ENCODE measurements around the gene TP53I11.

The TP53I11 gene

DNA sequence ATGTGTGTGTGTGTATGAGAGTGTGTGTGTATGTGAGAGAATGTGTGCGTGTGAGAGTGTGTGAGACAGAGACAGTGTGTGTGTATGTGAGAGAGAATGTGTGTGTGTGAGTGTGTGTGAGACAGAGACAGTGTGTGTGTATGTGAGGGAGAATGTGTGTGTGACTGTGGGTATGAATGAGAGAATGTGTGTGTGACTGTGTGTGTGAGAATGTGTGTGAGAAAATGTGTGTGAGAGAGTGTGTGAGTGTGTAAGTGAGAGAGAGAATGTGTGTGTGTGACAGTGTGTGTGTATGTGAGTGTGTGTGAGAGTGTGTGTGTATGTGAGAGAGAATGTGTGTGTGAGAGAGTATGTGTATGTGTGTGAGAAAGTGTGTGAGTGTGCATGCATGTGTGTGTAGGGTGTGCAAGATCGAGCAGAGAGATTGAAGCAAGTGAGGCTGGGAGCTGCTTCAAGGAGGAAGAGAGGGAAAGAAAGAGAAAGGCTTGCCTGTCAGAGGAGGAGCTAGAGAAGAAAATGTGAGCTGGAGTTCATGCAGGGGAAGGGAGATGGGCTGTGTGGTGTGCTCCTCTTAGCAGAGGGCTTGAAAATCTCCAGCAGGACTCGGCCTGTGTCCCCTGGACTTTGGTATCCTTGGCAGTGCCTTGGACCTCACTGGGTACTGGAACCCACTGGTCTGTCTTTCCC lies 27.7 kb upstream of the TP53I11 start:
- no peak for FAIRE-seq

DNA sequence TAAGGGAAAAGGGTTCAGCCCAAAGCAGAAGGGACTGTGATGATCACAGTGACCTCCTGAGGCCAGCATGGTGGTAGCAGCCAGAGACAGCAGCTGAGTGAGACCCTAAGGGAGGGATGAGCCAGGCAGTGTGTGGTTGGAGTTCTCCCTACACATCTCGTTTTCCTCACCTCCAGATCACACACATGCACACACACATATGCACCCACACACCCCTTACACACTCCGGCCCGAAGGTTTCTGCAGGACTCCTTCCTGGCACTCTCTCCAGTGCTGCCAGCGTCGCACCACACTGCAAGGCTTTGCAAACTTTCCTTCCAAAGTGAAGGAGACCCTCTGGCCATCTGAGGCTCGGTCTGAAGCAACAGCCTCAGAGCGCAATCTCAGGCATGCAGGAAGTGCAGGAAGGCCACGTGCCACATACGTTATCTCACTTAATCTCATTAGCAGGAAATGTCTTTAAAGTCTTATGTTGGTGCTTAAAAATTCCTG lies 26.9 kb upstream of the TP53I11 start:
- no peak for FAIRE-seq

DNA sequence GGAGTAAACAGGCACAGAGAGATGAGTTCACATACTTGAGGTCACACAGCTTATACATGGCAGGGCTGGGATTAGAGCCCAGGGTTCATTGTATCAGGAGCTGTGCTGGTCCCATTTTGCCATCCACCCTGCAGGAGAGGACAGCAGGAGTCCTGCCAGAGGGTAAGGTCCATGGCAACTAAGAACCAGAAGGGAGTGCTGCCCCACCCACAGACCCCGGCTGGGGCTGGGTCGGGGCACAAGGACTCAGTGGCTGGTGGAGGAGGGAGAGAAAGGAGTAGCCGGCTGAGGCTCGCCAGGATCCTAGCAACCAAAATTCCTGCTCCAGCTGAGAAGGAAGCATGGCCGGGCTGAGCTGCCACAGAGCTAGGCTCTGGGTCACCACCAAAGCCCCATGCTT lies 25.9 kb upstream of the TP53I11 start:
- no peak for FAIRE-seq

DNA sequence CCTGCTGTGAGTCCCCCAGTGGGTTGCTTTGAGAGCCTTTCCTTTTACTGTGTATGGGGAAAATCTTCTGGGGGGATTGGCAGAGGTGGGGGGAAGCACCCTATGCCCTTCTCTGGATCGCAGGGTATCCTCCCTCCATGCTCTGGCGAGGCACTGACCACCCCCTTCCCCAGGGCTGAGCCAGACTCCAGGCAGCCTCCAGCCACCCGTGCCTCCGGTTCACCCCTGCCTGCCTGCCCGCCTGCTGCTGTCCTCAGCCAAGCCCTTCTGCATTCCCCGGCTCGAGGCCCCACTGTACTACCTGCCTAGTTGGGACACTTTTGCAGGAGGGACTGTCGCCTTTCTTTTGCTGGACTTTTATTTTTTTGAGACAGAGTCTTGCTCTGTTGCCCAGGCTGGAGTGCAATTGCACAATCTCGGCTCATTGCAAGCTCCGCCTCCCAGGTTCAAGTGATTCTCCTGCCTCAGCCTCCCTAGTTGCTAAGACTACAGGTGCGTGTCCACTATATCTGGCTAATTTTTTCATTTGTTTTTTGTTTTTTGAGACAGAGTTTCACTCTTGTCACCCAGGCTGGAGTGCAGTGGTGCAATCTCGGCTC lies 23.8 kb upstream of the TP53I11 start:
- FAIRE-seq, result no peak

DNA sequence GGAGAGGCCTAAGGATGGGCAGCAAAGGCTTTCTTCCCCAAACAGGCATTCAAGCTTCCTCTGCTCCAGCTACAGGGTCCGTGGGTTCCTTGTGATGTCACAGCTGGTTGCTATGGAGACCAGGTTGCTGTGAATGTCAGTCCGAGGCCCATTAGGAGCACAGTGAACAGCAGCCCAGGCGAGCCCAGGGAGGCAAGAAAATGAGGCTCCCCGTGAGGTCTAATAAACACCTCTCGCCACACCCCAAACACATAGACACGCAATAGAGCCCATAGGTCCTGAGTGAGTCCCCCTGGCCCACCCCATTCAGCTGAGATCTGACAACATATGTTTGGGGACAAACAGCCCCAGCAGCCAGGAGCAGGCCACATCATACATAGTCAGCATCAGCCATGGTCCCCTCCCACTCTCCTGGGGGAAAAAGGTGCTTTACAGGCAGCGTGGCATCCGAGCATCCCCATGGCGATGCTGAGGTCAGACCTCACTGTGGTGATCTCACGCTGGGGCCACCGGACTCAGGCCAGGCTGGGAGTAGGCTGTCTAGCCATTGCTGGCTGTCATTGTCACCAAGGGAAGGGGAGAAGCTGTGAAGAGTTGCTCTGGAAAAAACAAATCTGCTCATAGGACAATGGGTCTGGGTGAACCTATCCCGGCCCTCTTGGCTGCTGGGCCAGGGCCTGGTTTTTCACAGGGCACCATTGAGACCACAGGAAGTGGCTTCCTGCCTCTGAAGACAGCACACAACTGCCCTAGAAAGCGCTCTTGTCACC lies 23.1 kb upstream of the TP53I11 start:
- FAIRE-seq, result no peak

DNA sequence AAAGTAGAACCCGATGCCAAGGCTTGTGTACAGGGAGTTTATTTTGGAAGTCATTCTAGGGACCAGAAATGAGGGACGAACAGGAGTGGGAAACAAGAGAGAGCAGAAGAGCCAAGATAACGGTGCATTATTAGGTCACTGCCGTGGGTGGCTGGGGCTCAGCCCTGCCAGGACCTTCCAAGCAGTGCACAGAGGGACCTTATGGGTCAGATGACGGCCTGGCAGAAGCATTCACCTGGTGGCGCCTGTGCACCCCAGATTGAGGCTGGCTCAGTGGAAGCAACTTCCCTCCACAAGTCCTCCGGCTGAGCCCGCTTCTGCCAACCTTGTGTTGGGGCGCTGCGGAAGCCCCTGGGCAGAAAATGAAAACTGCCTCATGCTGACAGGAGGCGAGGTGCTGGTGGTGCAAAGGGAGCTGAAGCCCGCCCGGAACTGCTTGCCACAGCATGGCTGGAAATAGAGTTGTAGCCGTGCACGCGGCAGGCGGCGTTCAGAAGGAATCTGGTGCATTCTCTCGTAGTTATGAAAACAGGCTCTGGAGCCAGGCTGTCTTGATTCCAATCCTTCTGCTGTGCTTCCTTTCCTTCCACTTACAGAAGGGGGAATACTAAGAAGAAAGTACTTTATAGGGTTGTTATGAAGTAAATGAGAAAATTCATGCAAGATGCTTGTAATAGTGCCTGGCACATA lies 22.2 kb upstream of the TP53I11 start:
- no peak for FAIRE-seq

DNA sequence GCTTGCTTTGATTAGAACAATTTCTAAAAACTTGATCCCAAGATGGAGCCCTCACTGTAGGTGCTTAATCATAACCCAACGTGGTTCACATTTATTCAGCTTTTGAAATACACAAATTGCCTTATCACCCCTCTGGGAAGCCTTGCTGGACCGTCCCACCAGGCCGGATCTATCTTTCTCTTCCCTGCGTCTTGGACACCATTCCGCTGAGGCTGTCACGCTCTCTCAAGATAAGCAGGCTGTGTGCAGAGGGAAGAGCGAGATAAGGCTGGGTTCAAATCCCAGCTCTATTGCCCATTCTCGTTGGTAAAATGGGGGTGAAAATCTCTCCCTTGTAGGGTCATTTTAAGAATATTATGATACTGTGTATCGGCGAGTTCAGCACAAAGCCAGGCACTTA lies 20.5 kb upstream of the TP53I11 start:
- no peak for FAIRE-seq

DNA sequence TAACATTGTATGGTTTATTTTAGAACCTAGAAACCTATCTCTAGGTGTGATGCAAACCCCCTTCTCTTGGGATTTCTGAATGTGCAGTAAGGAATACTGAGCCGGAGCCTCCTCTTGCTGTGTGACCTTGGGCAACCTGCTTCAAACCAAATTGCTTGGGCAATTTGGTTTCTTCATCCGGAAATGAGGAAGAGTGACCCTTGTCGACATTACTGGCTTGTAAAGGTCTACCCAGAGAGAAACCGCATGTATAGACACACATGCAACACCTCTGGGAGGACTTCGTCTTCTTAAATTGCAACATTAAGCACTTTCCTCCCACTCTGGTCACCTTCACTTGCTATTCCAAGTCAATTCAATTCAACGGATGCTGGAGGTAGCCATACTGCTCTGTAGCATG lies 19.6 kb upstream of the TP53I11 start:
- no peak for FAIRE-seq

DNA sequence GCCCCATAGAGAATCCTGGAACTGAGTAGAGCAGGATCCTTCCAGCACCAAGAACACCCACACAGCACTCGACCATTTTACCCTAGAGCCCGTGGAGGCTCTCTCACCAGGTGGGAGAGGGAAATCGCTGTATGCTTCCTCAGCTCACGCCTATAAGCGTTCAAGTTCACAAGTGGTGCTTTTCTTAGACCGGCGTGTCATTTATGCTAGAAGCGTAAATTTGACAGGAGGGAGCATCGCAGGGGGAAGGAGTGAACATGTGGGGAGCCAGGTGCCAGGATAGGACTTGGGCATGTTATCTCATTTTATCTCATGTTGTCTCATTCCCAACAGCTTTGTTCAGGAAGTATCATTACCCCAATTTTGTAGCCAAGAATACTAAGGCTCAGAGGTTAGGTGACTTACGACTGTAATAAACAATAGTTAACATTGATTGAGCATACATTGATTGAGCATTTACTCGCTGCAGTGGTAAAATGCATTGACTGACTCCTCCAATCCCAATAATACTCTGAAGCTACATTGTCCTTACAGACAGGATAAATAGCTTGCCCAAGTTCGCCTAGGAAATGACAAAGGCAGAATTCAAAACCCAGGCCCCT lies 19.1 kb upstream of the TP53I11 start:
- no peak for FAIRE-seq

DNA sequence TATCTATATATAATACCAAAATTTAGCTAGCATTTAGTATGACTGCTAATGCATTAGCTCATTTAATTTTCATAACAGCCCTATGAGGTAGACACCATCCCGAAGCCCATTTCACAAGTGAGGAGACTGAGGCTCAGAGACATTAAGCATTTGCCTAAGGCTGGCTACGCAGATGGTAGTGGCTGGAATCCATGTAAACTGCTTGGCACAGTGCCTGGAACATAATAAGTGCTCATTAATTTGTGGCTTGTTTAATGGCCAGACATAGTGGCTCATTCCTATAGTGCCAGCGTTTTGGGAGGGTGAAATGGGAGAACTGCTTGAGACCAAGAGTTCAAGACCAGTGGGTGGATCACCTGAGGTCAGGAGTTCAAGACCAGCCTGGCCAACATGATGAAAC lies 17.8 kb upstream of the TP53I11 start:
- no peak for FAIRE-seq

DNA sequence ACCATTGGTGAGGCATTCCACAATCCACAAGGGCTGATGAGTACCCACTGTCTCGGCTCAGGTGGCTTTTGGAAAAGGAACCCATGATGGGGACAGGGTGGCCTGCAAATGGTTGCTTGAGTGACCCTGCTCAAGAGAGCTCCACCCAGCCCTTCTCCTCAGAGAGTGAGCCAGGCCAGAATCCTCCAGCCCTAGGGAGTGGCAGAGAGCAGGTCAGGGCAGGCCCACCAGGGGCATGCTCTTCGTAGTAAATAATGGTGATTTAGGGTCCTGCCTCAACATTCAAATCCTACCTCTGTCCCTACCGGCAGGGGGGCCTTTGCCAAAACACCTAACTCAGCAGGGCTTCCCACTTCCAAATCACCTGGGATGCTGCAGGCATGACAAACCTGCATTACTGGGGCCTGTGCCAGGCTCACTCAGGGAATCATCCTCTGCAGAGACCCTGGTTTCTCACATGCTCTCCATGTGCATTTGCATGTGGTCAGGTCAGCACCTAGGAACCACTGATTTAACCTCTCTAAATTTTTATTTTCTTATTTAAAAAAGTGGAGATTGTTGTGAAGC lies 17.3 kb upstream of the TP53I11 start:
- no peak for FAIRE-seq

DNA sequence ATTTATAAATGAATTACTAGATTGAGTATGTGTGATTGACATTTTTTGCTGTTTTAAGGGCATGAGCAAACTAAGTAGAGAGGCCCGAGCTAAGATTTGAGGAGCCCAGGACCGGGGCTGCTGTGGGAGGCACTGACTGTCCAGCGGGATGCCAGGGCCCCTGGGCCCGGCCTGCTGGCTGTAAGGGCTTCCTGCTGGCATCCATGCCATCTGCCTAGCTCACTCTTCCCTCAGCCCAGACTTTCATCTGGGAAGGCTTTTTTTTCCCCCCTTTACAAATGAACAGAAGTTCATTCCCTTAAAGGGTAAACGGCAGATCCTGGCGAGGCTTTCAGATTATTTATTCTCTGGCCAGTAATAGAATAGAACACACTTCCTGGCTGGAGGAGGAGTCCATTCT lies 16.0 kb upstream of the TP53I11 start:
- no peak for FAIRE-seq

DNA sequence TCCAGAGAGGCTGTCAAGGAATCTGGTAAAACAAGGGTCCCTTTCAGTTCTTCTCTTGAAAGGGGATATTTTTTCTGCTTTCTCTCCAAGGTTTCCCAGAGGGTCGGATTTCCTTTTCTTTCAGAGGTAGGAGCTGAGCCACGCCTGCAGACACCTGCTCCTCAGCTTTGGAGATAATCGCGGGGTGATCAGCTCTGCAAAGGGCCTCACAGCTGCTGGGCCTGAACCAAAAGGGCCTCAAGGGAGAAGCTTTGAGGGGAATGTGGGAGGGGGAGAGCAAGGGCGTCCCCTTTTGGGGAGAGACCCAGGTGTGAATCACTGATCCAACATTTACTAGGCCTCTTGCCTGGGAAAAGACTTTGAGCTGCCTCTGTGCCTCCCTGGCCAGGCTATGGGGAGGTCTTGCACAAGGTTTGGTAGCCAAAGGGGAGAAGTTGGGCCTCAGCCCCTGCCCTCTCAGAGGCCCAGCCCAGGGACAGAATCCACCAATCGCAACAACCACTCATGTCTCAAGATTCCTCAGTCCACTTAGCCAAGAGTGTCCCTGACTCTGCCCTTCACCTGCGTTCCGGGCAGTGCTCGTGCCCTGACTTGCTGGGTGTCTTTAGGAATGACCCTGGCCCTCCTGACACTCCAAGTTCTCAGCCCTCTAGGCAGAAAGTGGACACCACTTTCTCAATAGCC lies 14.0 kb upstream of the TP53I11 start:
- FAIRE-seq, result no peak

DNA sequence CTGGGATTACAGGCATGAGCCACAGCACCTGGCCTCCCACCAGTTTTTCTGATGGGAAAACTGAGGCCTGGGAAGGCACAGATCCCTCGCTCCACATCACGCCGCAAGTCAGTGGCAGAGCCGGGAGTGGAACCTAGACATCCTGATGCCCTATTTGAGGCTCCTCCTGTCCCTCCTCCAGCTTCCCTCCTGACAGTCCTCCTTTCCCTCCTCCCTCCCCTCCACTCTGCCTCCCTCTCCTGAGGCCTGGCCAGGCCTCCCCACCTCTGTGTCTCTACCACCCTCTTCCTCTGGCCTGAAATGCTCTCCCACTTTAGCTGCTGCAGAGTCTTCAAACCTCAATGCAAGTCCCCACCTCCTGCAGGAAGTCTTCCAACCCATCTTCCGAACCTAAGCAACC lies 13.3 kb upstream of the TP53I11 start:
- no peak for FAIRE-seq

DNA sequence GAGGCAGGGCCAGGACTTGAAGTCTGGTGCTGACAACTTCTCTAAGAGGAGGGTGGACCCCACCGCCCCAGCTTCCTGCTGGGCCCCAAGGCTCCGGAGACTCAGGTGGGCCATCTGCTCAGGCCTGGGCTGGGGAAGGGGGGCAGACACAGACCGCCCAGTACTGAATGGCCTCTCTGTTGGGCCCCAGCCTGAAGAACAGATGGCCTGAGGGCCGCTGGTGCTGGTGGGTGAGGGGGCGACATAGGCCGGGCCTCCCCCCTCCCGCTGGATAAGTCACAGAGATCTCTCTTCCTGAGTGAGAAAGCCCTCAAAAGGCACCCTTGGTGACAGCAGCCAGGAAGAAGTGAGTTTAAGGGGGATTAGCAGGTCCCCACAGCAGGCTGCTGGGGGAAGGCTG lies 12.5 kb upstream of the TP53I11 start:
- no peak for FAIRE-seq

DNA sequence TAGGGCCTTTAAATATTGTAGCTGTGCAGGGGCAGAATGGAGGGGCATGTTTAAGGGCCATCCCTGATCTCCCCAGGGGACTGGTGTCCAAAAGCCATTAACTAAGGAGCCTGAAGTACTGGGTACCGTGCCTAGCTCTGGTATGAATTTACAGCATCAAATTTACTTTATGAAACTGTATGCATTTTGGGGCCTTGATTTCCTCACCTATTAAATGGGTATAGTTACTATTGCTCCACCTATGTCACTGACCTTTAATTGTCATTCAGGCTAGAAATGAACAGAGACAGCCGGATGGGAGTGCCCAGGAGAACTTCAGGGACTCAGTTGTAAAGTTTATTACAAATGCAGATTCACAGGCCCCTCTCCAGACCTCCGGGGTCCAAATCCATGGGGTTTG lies 11.8 kb upstream of the TP53I11 start:
- no peak for FAIRE-seq

DNA sequence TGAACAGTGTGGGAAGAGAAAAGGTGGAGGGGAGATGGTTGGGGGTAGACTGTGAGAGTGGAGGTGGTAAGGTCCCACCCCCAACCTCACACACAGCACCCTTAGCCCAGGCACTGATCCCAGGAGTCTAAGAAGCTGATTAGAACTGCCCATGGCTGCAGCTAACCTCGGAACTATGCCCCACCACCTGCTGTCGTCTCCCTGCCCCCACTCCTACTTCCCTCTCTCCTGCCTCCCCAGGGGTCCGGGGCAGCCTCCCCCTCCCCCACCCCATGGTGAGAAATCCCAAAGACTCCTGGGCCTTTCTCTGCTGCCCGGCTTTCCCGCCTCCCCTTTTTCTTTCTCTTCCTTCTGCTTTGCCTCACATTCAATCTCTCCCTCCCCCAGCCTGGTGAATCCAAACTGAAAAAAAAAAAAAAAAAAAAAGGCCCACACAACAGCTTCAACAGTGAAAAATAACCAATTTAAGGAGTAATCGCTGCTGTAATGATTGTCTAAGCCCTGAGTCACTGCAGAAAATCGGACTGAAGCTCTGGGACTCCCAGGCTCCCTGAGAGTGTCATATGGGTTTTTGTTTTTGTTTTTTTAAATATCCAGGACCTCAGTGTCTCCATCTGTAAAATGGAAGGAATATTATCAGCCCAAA lies 9.6 kb upstream of the TP53I11 start:
- FAIRE-seq, result no peak

DNA sequence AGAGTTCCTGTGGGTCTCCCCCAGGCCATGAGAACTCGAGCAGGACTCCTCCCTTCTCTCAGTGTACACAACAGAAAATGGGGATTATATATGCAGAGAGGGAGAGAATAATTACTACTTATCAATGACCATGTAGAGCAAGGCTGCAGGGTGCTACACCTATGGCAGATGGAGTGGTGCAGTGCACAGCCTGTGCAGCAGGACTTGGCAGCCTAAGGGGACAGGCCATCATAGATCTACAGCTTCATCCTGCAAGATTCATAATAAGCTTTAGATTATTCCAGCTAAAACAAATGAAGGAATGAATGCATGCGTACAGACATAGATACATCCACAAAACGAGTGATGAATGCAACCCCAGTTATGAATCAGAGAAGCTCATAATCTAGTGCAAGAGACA lies 8.4 kb upstream of the TP53I11 start:
- no peak for FAIRE-seq

DNA sequence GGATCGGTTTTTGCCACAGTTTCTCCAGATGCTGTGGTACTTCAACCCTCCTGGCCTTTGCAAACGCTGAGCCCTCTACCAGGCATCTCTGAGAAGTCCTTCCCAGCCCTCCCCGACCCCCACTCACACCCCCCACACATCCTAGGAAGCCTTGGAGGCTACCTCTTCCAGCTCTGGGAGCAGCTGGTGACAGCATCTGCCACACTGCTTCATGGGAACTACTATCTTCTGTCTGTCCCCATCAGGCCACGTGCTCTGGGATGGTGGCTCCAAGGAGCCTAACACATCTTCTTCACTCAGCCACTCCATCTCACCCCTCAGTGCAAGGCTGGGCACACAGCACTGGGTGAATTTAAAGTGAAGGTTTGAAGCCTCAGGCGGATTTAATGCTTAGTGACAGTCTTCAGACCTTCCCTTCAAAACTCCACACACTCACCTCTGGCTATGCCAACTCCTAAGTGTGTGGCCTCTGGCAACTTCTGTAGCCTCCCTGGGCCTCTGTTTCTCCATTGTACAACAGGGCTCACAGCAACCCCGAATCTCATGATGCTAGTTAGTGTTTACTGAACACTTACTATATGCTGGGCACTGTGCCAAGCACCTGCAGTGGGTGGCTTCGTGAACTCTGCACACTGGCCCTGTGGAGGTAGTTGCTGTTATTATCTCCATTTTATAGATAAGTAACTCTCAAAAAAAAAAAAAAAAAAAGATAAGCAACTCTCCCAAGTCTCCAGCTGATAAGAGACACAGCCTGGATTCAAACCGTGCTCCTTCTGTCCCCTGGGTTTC lies 7.3 kb upstream of the TP53I11 start:
- FAIRE-seq, result no peak

DNA sequence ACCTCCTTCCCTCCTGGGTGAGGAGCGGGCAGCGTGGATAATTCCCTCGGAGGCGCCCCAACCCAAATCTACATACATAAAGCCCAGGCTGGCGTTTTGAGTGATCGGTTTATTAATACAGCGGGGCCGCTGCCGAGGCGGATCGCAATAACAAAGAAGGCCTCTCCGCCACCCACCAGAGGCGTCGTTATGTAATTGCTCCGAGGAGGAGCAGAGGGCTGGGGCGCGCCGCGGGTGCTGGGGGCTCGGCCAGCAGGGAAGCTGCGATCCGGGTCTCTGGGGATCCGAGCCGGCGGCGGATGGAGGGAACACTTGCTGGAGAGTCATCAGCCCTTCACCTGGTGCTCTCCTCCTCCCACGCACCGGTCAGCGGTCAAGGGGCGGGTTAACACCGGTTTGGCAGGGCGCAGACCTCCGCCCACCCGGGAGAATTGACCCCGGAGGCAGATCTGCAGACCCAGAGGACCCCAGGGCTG lies 6.4 kb upstream of the TP53I11 start:
- FAIRE-seq, result no peak

Measured in islet of Langerhans (tissue), 1 donor.